Erythroblast (primary cell): Measurements from ENCODE around the gene THSD4.

Experiments used
- GATA1 ChIP-seq: IDR thresholded peaks from 2 replicates; pipeline ENCODE4 v1.6.1; 2011; ENCODE audit warnings: low read depth, mild to moderate bottlenecking, control low read depth, low read length, moderate library complexity
- POLR2A ChIP-seq: IDR thresholded peaks from 2 replicates; pipeline ENCODE4 v1.6.1; 2011; ENCODE audit warnings: mild to moderate bottlenecking, low read length

GRCh38 chr15:71191296-71191695, 76.0 kb downstream of the THSD4 start:
- no peak for TF ChIP-seq POLR2A
- no peak for TF ChIP-seq GATA1
